NK-92 (cell line): ENCODE results near the gene TRAPPC1.

ENCODE experiments used
- DNase-seq: peaks from one replicate; lab custom pipeline; 2025; ENCODE audit not compliant: unreplicated experiment; lab: John Stamatoyannopoulos, UW

The TRAPPC1 gene

GRCh38 chr17:7881276-7882054 is 50.3 kb downstream of the TRAPPC1 start:
- no peak for DNase-seq
